Panc1 (cell line): ENCODE measurements around the gene RNF130.

Experiments used
- CTCF ChIP-seq: fragments of 450-650 bp; IDR thresholded peaks from 2 replicates; pipeline ENCODE4 v1.5.1; 2017; ENCODE audit warnings: mild to moderate bottlenecking
- POLR2AphosphoS5 ChIP-seq: IDR thresholded peaks from 2 replicates; pipeline ENCODE4 v1.6.1; 2012; ENCODE audit warnings: mild to moderate bottlenecking, low read depth, low read length, moderate library complexity

GRCh38 chr5:179963375-179963774 is 108.2 kb downstream of the RNF130 start:
- no peak for TF ChIP-seq POLR2AphosphoS5
- TF ChIP-seq CTCF: no peak
